Measurements from ENCODE around the gene NCK2. TPM values are rescaled to one million over a fixed set of nuclear protein-coding genes. Genes with fewer than 3 reads are reported as not detected.

NCK2 gene
- polyA plus RNA-seq, 1 of the 3 experiments (the other 2 are of a cell fraction) = 42.8 TPM

- Histone ChIP-seq H3K4me1 (ENCODE audit: control insufficient read depth in 1 of 2, insufficient read depth in 2 of 2, low read depth in 1 of 2, low read length in 1 of 2) (peaks cover 15 to 21% of the 10 kb centered on the region in 2 experiments), H3K27ac (ENCODE audit: low read depth in 2 of 2, low read length in 1 of 2) (no peak overlapping the region), H3K9me2 (no peaks in the 10 kb centered on the region), H3K27me3 (ENCODE audit: insufficient read depth) (no peaks in the 10 kb centered on the region), H2AFZ (ENCODE audit: low read depth) (no peak overlapping the region), H3K4me3 (ENCODE audit: low read depth in 2 of 2, low read length in 1 of 2) (no peak overlapping the region), H3K9ac (no peak overlapping the region), H4K20me1 (ENCODE audit: insufficient read depth) (peaks cover 64% of the 10 kb centered on the region), H3F3A (replicated peaks; ENCODE audit: insufficient read depth) (peaks cover 15% of the 10 kb centered on the region), H3K79me2 (ENCODE audit: insufficient read depth) (peaks cover 64% of the 10 kb centered on the region), H3K9me3 (no peaks in the 10 kb centered on the region), H3K4me2 (no peak overlapping the region), H3K36me3 (replicated peaks in 1 of 2; ENCODE audit: control insufficient read depth in 1 of 2, insufficient read depth in 2 of 2, low read length in 1 of 2) (peaks cover 0 to 3% of the 10 kb centered on the region in 2 experiments)
- no peak for DNase-seq
- ChIA-PET CTCF (no interaction called here), POLR2A (interaction anchor here (1.1 kb wide), 1 partner anchor 10 kb away, joined by 3 read pairs; no protein-coding TSS in a partner anchor)
- WGBS (ENCODE audit: low lambda C conversion rate) = 94% methylated on average over 10 of the region's 11 CpGs
- TF ChIP-seq MAX (IDR thresholded peaks at IDR 0.05; ENCODE audit: low read depth) (no peak), EP300 (IDR thresholded peaks at IDR 0.05; ENCODE audit: borderline replicate concordance in 1 of 2, low read depth in 1 of 2, low read length in 1 of 2) (no peak), SMC3 (IDR thresholded peaks at IDR 0.05; ENCODE audit: low read depth, low read length) (no peak), CHD2 (IDR thresholded peaks at IDR 0.05; ENCODE audit: low read length, partially characterized antibody) (no peak), MEF2A (IDR thresholded peaks at IDR 0.05; ENCODE audit: borderline replicate concordance, low read depth) (no peak), NFIC (IDR thresholded peaks at IDR 0.05; ENCODE audit: borderline replicate concordance) (no peak), MXI1 (IDR thresholded peaks at IDR 0.05; ENCODE audit: low read depth, low read length) (no peak), CTCF (IDR thresholded peaks at IDR 0.05) (no peak), YY1 (IDR thresholded peaks at IDR 0.05; ENCODE audit: low read depth) (no peak), PBX3 (IDR thresholded peaks at IDR 0.05) (no peak), REST (IDR thresholded peaks at IDR 0.05; ENCODE audit: low read depth, low read length) (no peak), FOSL2 (IDR thresholded peaks at IDR 0.05; ENCODE audit: borderline replicate concordance, low read depth) (no peak), GABPA (IDR thresholded peaks at IDR 0.05; ENCODE audit: low read depth) (no peak), RCOR1 (IDR thresholded peaks at IDR 0.05; ENCODE audit: low read length) (no peak)
These were observed 42.9 kb downstream of the NCK2 start for GRCh38 chr2:105787376-105788318.

Measured in SK-N-SH (cell line).